Dermis microvascular lymphatic vessel endothelial cell (primary cell): ENCODE results near the gene AFG1L. TPM values are rescaled to one million over a fixed set of nuclear protein-coding genes. Genes with fewer than 3 reads are reported as not detected.
"Not testable (repeated sequence)": the region's sequence is repeated elsewhere in the genome, so short reads cannot be mapped to it uniquely, and the experiment has no call there.

ENCODE experiments used
- DNase-seq, 2 donors: peaks; one replicate each; pipeline versions ENCODE4 v3.0.0 to v3.0.0-alpha.2; 2010; ENCODE audit warnings: low read depth in 2 of 2
- total RNA-seq: library from RNA; depleted of rRNA; stranded (reverse); fragments of >200 nt; gene quantifications from 2 replicates; pipeline ENCODE4 v1.2.1, GENCODE V29; 2014

AFG1L gene
- total RNA-seq, 1 donor from 2014 or later = 1.8 TPM

DNA sequence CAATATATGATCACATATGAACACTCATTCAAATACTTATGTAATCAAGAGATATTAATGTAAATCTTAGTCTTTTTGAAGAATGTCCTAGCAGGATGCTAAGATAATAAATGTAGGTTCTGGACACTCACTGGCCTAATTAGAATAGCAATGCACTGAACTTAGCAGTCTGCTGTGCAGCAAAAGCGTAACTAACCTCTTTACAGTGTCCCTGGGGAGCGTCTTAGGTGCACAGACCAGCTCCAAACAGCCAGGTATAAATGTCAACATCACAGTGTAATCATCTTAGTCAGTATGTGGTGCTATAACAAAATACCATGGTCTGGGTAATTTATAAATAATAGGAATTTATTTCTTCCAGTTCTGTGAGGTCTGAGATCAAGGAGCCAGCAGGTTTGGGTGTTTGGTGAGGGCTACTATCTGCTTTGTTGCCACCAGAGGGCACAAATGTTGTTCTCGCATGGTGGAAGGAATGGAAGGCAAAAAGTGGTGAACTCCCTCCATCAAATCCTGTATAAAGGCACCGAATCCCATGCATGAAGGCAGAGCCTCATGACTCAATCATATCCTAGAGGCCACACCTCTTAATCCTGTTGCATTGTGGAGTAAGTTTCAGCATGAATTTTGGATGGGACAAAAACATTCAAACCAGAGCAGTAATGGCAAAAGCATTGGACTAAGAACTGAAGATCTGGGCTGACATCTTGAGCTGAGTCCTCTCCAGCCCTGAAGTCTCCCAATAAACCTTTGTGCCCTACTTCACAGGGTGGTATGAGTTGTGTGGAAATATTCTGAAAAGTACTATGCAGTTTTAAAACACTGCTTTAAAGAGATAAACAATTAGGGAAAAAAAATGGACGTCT, 224.1 kb downstream of the AFG1L start:
- peak in 1 of 2 donors; percentile 18 for DNase-seq

- DNase-seq = no peak
Observed at GRCh38 chr6:108521616-108522107, 226.8 kb downstream of the AFG1L start.

- no peak for DNase-seq
Observed at GRCh38 chr6:108523697-108524096, 228.8 kb downstream of the AFG1L start.

GRCh38 chr6:108524528-108525248, 229.8 kb downstream of the AFG1L start:
- DNase-seq = no peak

GRCh38 chr6:108526739-108527174, 231.9 kb downstream of the AFG1L start:
- peak; percentile 37 to 57 for DNase-seq

DNA sequence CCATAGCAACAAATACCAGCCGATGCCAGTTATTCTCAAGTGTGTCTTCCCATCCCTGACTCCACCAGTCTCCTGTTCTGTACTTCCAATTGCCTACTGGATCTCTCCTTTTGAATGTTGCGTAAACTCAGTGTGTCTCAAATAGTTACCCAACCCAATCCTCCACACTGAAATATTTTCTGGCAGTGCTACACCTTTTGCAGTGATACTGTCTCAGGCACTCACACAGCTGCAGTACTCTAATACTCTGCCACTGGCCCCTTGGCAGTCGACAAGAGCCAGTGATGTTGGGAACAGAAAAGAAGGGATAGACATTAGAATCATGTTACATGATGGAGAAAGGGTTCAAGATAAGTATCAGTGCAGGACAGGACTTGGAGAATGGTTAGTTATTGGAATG, 234.0 kb downstream of the AFG1L start:
- no peak for DNase-seq

DNA sequence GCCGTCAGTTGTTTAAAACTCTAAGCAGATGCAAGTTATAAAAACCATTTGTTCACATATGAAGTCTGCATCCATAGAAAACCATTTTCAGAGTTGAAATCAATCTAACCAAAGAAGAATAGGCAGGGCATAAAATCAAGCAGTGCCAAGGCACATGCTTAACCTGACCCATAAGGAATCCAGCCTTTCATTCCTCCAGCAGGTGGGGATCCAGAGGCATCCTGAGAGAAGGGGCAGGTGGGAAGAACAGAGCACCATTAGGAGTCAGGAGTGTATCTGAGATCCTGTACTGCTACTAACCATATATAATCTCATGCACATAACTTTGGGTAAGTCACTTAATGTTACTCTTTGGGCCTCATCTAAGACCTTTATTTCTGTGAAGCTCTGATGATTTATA, 236.5 kb downstream of the AFG1L start:
- no peak for DNase-seq

DNA sequence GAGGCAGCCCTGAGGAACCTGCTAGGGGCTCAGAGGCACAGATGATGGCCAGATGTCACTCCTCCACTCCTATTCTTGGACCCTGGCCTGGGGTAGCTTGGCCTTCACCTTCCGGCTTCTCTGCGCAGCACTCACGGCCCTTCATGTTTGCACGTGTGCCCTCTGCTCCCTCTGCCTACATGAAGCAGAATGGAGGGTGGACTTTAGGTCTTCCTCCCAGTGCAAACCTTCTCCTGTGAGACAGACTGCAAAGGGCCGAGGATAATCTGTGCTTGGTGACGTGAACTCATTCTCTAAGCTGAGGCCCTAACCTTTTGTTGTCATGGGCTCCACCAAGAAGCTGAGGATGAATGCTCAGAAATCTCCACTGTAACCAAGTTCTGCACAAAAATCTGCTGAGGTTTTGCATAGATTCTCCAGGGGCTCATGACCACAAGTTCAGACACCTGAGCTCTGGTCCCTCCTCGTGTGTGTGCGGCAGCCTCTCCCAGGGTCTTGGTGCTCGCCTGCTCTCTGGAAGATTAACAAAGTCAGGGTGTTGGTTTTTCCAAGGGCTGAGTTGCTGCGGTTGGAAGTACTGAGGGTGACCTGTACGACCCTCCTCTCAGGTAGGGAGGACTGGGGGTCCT, 240.4 kb downstream of the AFG1L start:
- no peak for DNase-seq

GRCh38 chr6:108535920-108536535, 241.2 kb downstream of the AFG1L start:
- not testable (repeated sequence) for DNase-seq

DNA sequence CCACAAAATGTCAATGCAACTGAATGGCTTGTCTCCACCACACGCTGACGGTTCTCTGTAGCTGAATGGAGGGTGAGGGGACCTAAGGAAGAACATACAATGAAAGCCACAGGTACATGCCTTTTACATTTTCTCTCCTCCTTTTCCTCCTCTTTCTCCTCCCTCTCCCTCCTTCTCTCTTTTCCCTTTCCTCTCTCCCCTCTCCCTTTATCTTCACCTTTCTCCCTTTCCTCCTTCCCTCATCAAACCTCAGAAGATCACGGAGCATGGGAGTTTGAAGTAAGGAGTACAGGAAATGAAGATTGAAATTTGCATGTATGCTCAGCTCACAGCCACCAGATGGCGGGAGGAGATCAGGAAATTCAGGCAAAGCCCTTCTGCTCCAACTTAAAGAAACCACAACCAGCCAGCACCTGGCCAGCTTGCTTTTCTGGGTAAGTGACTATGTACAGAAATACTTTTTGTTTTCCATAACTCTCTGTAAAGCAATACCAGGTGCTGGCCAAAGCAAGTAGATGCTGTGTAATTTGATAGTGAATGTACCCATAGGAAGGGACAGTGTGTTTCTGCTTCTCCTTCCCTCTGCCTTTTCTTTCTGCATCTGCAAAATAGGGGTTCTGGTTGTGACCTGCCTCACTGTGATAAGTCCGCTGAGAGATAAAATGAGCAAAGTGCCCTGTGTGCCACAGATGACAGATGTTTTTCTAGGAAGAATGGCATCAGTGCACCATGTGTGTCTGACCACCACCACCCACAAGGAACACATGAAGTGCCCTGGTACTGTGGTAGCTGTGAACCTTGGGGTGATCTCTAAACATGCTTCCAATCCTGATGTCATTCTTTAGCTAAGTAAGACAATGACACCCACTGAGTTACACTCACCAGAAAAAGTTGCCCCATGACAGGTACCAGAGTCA, 247.2 kb downstream of the AFG1L start:
- peak in 1 of 2 donors; percentile 76 for DNase-seq

DNA sequence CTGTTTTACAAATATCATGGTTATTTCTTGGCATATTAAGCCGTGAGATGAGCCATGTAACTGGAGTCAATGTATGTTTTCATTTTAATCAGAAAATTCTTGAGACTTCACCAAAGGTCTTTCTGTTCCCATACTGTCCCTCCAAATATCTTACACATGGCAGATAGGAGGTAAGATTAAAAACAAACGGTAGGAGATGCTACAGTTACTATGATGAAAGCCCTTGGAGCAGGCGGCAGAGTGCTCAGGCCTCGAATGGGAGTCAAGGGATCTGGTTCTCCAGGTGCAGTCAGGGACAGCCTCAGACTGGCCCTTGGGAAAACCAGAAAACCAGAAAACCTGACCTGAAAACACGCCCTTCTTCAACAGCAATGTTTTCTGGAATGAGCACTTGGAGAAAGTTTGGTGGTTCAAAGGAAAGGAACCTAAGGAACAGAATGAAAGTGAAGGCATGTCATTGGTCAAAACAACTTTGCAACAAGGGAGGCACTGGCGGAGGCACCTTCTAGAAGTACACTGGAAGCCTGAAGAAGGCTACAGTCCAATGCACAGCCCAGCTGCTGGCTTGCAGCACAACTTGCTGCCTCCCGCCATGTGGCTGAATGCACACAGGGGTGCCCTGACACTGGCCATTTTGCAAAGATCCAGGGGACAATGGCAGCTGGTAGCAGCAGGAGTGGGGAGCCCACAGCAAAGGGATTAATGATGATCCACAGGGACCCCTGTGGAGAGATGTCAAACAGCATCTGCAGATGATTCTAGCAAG, 248.5 kb downstream of the AFG1L start:
- no peak for DNase-seq

DNA sequence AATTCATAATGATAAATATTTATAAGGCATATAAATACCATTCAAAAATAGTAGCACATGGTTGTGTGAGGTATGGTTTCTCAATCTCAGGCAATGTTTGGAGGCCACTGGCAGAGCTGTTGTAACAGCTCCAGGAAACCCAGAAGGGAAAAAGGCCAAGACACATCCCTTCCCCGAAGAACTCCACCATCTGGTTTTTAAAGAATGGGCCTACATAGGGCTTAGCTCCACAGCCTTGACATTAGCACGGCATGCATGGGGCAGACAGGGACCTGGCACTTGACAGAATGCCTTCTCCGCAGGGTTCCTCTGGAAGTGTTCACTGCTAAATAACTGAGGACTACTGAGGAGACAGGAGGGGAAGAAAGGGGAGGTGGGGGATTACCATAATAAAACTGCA, 249.8 kb downstream of the AFG1L start:
- no peak for DNase-seq

GRCh38 chr6:108546079-108547049, 251.5 kb downstream of the AFG1L start:
- DNase-seq = no peak

- DNase-seq = no peak
Observed at GRCh38 chr6:108549241-108549640, 254.4 kb downstream of the AFG1L start.

DNA sequence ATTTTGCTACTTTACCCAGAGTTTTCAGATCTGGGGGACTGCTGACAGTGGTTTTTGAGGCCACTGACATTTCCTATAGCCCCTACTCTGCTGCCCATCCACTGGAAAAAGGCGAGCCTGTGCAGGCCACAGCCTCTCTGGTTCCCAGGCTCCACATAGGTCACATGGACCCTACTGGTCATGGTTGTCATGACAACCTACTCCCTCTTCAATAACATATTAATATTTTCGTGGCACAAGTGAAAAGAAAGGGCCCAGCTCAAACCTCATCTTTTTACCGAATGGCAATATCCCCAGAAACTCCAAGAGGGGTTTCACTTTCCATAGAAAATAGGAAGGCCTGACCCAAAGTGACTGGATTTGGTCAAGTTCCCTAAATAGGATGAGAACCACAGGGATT, 254.9 kb downstream of the AFG1L start:
- no peak for DNase-seq

- DNase-seq = no peak
Observed at GRCh38 chr6:108550256-108550655, 255.4 kb downstream of the AFG1L start.

GRCh38 chr6:108555399-108556052, 260.7 kb downstream of the AFG1L start:
- no peak for DNase-seq

- no peak for DNase-seq
Observed at GRCh38 chr6:108556250-108556649, 261.4 kb downstream of the AFG1L start.
